Daoy (cell line): ENCODE measurements around the gene HGF. TPM values are rescaled to one million over a fixed set of nuclear protein-coding genes. Genes with fewer than 3 reads are reported as not detected.

Experiments used
- DNase-seq: peaks from one replicate; pipeline ENCODE4 v3.0.0-alpha.2; 2015; ENCODE audit warnings: low read depth
- total RNA-seq: library from RNA; depleted of rRNA; stranded (reverse); fragments of >200 nt; shearing (Covaris generic); gene quantifications from 2 replicates; pipeline ENCODE4 v1.2.3, GENCODE V29; 2014

The HGF gene
- total RNA-seq, 1 experiment from 2014 or later, result not detected

GRCh38 chr7:81684033-81684432, 85.8 kb downstream of the HGF start:
- no peak for DNase-seq

GRCh38 chr7:81682873-81683272, 87.0 kb downstream of the HGF start:
- no peak for DNase-seq

- DNase-seq, result no peak
Observed at GRCh38 chr7:81680120-81680519, 89.7 kb downstream of the HGF start.

- DNase-seq, result peak; percentile 60
Observed at GRCh38 chr7:81676813-81677212, 93.0 kb downstream of the HGF start.

- DNase-seq, result no peak
Observed at GRCh38 chr7:81676105-81676811, 93.6 kb downstream of the HGF start.

- DNase-seq, result no peak
Observed at GRCh38 chr7:81674431-81674830, 95.4 kb downstream of the HGF start.

GRCh38 chr7:81672872-81673271, 97.0 kb downstream of the HGF start:
- no peak for DNase-seq

GRCh38 chr7:81669476-81670105, 100.3 kb downstream of the HGF start:
- no peak for DNase-seq

- DNase-seq, result no peak
Observed at GRCh38 chr7:81666209-81666608, 103.6 kb downstream of the HGF start.

GRCh38 chr7:81665236-81665635, 104.6 kb downstream of the HGF start:
- DNase-seq, result no peak

- DNase-seq, result no peak
Observed at GRCh38 chr7:81664304-81664703, 105.5 kb downstream of the HGF start.

- no peak for DNase-seq
Observed at GRCh38 chr7:81662531-81662930, 107.3 kb downstream of the HGF start.

GRCh38 chr7:81659697-81660395, 110.0 kb downstream of the HGF start:
- no peak for DNase-seq

- no peak for DNase-seq
Observed at GRCh38 chr7:81657551-81657950, 112.3 kb downstream of the HGF start.

GRCh38 chr7:81655271-81655670, 114.6 kb downstream of the HGF start:
- no peak for DNase-seq

GRCh38 chr7:81652225-81652624, 117.6 kb downstream of the HGF start:
- no peak for DNase-seq
